Epithelial cell of prostate (primary cell): ENCODE measurements around the gene RAB22A.

Experiments
- DNase-seq: peaks from one replicate; pipeline ENCODE4 v3.0.0-alpha.2; 2011; ENCODE audit warnings: low read depth, low spot score
- H3K27ac ChIP-seq: fragments of 450-650 bp; 2 replicates; pipeline ENCODE4 v1.5.1; 2017; ENCODE audit warnings: mild to moderate bottlenecking

RAB22A gene

DNA sequence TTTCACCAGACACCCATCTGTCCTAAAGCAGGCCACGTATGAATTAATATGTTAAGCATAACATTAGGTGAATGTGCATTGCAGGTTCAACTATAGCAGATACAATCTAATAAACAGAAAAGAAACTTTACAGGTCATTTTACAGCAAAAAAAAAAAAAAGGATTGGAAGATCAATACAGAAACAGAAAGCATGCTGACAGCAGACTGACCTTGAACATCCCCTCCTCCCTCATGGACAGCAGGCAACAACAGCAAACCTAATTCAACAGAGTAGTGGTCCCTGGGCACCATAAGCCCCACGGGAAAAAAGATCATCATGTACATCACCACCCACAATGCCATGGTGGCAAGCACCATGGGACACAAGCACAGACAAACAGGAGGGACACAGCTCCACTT lies 12.1 kb upstream of the RAB22A start:
- DNase-seq, result no peak
- H3K27ac ChIP-seq, result no peak overlapping the region

DNA sequence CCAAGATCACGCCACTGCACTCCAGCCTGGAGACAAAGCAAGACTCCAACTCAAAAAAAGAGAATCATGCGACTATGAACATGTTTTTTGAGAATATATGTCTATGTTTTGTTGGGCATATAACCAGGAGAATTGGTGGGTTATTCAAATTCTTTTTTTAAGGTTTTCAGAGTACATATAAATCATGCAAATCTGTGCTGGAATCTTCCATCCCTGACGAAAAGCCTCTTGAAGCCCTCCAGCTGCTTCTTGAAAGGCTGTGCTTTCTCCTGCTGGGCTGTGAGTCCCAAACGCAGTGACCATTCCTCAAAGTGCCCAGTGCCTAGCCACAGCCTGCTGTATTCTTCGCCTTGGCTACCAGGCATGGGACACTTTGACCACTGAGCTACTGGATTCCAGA lies 9.2 kb upstream of the RAB22A start:
- H3K27ac ChIP-seq, result no peak overlapping the region
- DNase-seq, result no peak

DNA sequence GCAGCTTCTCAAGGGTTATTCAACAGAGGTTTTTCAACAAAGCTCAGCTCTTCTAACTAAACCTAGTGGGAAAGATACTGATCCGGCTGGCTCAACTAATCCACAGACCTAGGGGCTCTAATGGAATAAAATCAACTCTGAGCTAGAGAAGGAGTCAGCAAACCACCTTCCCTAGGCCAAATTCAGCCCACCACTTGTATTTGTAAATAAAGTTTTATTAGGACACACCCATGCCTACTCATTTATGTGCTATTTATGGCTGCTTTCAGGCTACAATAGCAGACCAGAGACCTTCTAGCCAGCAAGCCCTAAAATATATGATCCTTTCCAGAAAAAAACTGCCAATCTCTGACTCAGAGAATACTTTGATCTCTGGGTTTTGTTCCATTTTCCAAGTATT lies 6.0 kb upstream of the RAB22A start:
- no peak overlapping the region for H3K27ac ChIP-seq
- DNase-seq, result no peak

GRCh38 chr20:58305061-58305460 lies 4.5 kb upstream of the RAB22A start:
- no peak overlapping the region for H3K27ac ChIP-seq
- no peak for DNase-seq

- H3K27ac ChIP-seq, result peak overlapping the region; percentile 68
- DNase-seq, result peak; percentile 76
Measured at GRCh38 chr20:58306421-58307261, 2.9 kb upstream of the RAB22A start.

DNA sequence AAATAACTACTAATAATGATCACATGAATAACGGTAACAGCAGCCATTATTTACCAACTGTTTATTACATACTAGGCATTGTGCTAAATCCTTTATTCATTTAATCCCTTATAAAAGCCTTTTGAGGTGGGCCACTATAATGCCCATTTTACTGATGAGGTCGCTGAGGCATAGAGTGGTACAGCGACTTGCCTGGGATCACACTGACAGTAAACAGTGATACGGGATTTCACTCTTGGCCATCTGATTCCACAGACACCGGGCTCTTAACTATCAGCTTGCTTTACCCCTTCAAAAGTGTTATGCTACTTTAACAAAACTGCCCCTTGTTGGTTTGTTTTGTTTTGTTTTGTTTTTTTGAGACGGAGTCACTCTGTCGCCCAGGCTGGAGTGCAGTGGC lies 2.2 kb upstream of the RAB22A start:
- H3K27ac ChIP-seq, result peak overlapping the region; percentile 68
- no peak for DNase-seq

- H3K27ac ChIP-seq, result no peak overlapping the region
- no peak for DNase-seq
Measured at GRCh38 chr20:58308290-58308679, 1.2 kb upstream of the RAB22A start.

- DNase-seq, result no peak
- peak overlapping the region; percentile 33 for H3K27ac ChIP-seq
Measured at GRCh38 chr20:58308680-58309527, 611 bp upstream of the RAB22A start.

- no peak for DNase-seq
- H3K27ac ChIP-seq, result peak overlapping the region; percentile 88
Measured at GRCh38 chr20:58310291-58310782, 822 bp downstream of the RAB22A start.

- peak overlapping the region; percentile 57 for H3K27ac ChIP-seq
- peak; percentile 91 for DNase-seq
Measured at GRCh38 chr20:58312836-58313235, 3.3 kb downstream of the RAB22A start.

- peak overlapping the region; percentile 57 for H3K27ac ChIP-seq
- DNase-seq, result no peak
Measured at GRCh38 chr20:58313396-58313795, 3.9 kb downstream of the RAB22A start.

GRCh38 chr20:58321205-58321604 lies 11.7 kb downstream of the RAB22A start:
- no peak for DNase-seq
- no peak overlapping the region for H3K27ac ChIP-seq

DNA sequence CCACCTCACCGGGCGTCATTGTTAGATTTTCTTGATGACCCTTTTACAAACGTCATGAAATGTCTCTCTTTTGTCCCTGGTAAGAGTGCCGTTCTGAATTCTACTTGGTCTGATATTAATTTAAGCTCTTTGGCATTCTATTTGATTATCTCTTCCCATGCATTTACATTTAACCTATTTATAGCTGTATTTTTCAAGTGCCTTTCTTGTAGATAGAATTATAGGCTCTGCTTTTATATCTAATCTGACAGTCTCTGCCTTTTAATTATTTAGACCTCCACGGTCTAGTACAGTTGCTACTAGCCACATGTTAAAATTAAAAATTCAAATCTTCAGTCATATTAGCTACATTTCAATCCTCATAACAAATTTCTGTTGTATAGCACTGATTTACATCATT lies 12.6 kb downstream of the RAB22A start:
- H3K27ac ChIP-seq, result no peak overlapping the region
- no peak for DNase-seq

DNA sequence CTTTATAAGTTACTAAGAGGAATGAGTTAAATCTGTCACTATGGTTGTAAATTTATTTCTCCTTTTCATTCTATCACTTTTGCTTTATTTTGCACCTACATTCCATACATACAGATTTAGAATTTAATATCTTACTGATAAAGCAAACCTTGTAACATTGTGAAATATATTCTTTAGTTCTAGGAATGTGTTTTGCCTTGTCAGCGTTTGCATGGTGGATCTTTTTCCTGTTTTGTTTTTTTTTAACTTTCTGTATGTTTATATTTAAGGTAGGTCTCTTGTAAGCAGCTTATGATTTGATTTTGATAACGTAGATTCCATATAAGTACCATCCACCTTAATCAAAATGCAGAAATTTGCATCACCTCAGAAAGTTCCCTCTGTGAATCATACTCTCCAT lies 16.4 kb downstream of the RAB22A start:
- no peak for DNase-seq
- H3K27ac ChIP-seq, result no peak overlapping the region

- no peak overlapping the region for H3K27ac ChIP-seq
- DNase-seq, result no peak
Measured at GRCh38 chr20:58327211-58327610, 17.7 kb downstream of the RAB22A start.

- no peak for DNase-seq
- no peak overlapping the region for H3K27ac ChIP-seq
Measured at GRCh38 chr20:58328836-58329235, 19.3 kb downstream of the RAB22A start.

GRCh38 chr20:58329711-58330110 lies 20.2 kb downstream of the RAB22A start:
- DNase-seq, result no peak

DNA sequence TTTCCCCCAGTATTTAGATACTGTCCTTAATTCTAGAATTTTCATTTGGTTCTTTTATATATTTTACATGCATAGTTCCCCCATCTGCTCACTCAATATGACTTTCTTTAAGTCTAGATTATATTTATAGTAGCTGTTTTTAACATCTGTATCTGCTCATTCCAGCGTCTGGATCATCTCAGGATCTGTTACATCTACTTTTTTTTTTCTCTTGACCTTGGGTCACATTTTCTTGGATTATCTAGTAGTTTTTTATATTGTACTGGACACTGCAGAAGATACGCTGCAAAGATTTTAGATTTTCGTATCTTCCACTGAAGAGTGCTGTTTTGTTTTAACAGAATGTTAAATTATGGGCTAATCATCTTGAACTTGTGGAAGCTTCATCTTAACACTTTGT lies 20.7 kb downstream of the RAB22A start:
- DNase-seq, result no peak

More at GRCh38 chr20:58329711-58330110, 20.2 kb downstream of the RAB22A start:
- H3K27ac ChIP-seq, result no peak overlapping the region

GRCh38 chr20:58330687-58331086 lies 21.2 kb downstream of the RAB22A start:
- DNase-seq, result no peak
- no peak overlapping the region for H3K27ac ChIP-seq

More for the DNA sequence above, 20.7 kb downstream of the RAB22A start:
- no peak overlapping the region for H3K27ac ChIP-seq

DNA sequence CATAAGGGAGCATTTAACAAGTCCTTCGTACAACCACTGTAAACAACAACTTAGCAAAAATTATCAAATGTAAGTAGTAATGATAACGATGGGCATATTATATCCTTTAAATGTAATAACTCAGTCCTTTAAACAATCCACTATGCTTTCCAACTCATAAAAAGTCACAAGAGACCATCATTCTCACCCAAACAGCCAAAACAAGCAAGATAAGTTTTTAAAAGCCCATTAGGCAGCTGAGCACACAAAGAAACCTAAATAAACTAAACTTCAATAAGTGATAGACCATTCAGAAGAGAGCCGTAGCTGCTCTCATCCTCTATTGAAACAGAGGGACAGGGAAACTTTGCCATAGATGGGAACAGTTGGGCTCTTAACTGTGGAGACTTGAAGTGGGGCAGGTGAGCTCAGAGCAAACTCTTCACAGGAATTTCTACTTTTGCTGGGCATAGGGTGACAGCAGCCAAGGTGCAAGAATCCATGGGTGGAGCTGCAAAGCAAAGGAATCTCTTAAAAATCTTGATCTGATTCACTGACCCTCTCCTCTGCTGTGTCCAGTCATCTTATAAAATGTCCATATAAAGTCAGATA lies 22.5 kb downstream of the RAB22A start:
- H3K27ac ChIP-seq, result no peak overlapping the region
- DNase-seq, result no peak

- DNase-seq, result no peak
- peak overlapping the region; percentile 82 for H3K27ac ChIP-seq
Measured at GRCh38 chr20:58339741-58340140, 30.2 kb downstream of the RAB22A start.
